Measurements from ENCODE around the gene DHX15. TPM values are rescaled to one million over a fixed set of nuclear protein-coding genes. Genes with fewer than 3 reads are reported as not detected.

The DHX15 gene
- total RNA-seq, 1 experiment from 2014 or later = 240 TPM

- Mint-ChIP-seq H3K4me1 (peaks cover 18% of the 10 kb centered on the region), H3K9me3 (peaks cover 8% of the 10 kb centered on the region), H3K4me3 (no peak overlapping the region), H3K27me3 (ENCODE audit: low read depth) (no peaks in the 10 kb centered on the region), H3K36me3 (no peaks in the 10 kb centered on the region), H3K27ac (no peak overlapping the region)
- CTCF ChIA-PET = no interaction called here
- TF ChIP-seq USF2 (CRISPR knock-in tag; IDR thresholded peaks at IDR 0.05) (no peak), NR1H2 (CRISPR knock-in tag; IDR thresholded peaks at IDR 0.05) (no peak), KAT7 (CRISPR knock-in tag; IDR thresholded peaks at IDR 0.05; ENCODE audit: borderline replicate concordance) (no peak), MYBL2 (CRISPR knock-in tag; IDR thresholded peaks at IDR 0.05) (no peak), FOXP4 (CRISPR knock-in tag; IDR thresholded peaks at IDR 0.05) (no peak), ZNF281 (CRISPR knock-in tag; IDR thresholded peaks at IDR 0.05) (no peak), EMX1 (CRISPR knock-in tag; IDR thresholded peaks at IDR 0.05) (no peak), E2F5 (CRISPR knock-in tag; IDR thresholded peaks at IDR 0.05) (no peak), ATF1 (CRISPR knock-in tag; IDR thresholded peaks at IDR 0.05) (no peak), RELA (CRISPR knock-in tag; IDR thresholded peaks at IDR 0.05; ENCODE audit: borderline replicate concordance) (no peak), IRF1 (CRISPR knock-in tag; IDR thresholded peaks at IDR 0.05) (no peak), JAZF1 (CRISPR knock-in tag; IDR thresholded peaks at IDR 0.05) (no peak), CTCF (IDR thresholded peaks at IDR 0.05) (no peak)
- DNase-seq (ENCODE audit: low spot score) = no peak
- ATAC-seq = no peak
- POLR2A ChIA-PET = no interaction called here
Measured at GRCh38 chr4:24605216-24605615, 20.9 kb upstream of the DHX15 start.

GRCh38 chr4:24604558-24605214, 20.3 kb upstream of the DHX15 start:
- POLR2A ChIA-PET = no interaction called here
- TF ChIP-seq ATF2 (CRISPR knock-in tag; IDR thresholded peaks at IDR 0.05; ENCODE audit: borderline replicate concordance, low read depth) (no peak), NFYB (CRISPR knock-in tag; conservative IDR thresholded peaks at IDR 0.05; ENCODE audit: low read depth) (no peak), JUN (CRISPR knock-in tag; IDR thresholded peaks at IDR 0.05) (no peak), E2F5 (CRISPR knock-in tag; IDR thresholded peaks at IDR 0.05) (no peak), ZSCAN18 (CRISPR knock-in tag; IDR thresholded peaks at IDR 0.05) (no peak), NFATC4 (CRISPR knock-in tag; IDR thresholded peaks at IDR 0.05) (no peak), ZNF416 (CRISPR knock-in tag; IDR thresholded peaks at IDR 0.05) (no peak), TP53 (CRISPR knock-in tag; IDR thresholded peaks at IDR 0.05) (no peak)

More at GRCh38 chr4:24604558-24605214, 20.3 kb upstream of the DHX15 start:
- Mint-ChIP-seq H3K4me3 (no peak overlapping the region), H3K9me3 (peaks cover 8% of the 10 kb centered on the region), H3K36me3 (no peaks in the 10 kb centered on the region), H3K27me3 (ENCODE audit: low read depth) (no peaks in the 10 kb centered on the region), H3K4me1 (peaks cover 18% of the 10 kb centered on the region), H3K27ac (no peak overlapping the region)
- no peak for ATAC-seq
- DNase-seq (ENCODE audit: low spot score) = no peak
- CTCF ChIA-PET = no interaction called here
